BLaER1 treated with 17β-estradiol and CSF1 and Interleukin-3, amounts not matched to agents 10 nM and 100 nM (cell line): ENCODE results near the gene ATP5F1C.
A peak's percentile ranks its signal among the peaks of the same experiment; 100 is the strongest.

Source experiments
- H3K27ac ChIP-seq, 11 experiments: shearing (Covaris generic); formaldehyde crosslinking; 2 replicates each; pipeline ENCODE4 v1.8.1; 2022
- H3K27me3 ChIP-seq, 11 experiments: shearing (Covaris generic); formaldehyde crosslinking; 2 replicates each; pipeline ENCODE4 v1.8.1; 2022
- H3K36me3 ChIP-seq, 11 experiments: shearing (Covaris generic); formaldehyde crosslinking; 2 replicates each; pipeline ENCODE4 v1.8.1; 2022
- H3K4me1 ChIP-seq, 10 experiments: shearing (Covaris generic); formaldehyde crosslinking; 2 replicates each; pipeline ENCODE4 v1.8.1; 2022
- H3K4me2 ChIP-seq, 11 experiments: shearing (Covaris generic); formaldehyde crosslinking; 2 replicates each; pipeline ENCODE4 v1.8.1; 2022
- H3K4me3 ChIP-seq, 10 experiments: shearing (Covaris generic); formaldehyde crosslinking; 2 replicates each; pipeline ENCODE4 v1.8.1; 2022
- H3K9ac ChIP-seq, 11 experiments: shearing (Covaris generic); formaldehyde crosslinking; 2 replicates each; pipeline ENCODE4 v1.8.1; 2022
- H3K9me3 ChIP-seq, 11 experiments: shearing (Covaris generic); formaldehyde crosslinking; replicated peaks in 1 of 11; 2 replicates each; pipeline ENCODE4 v1.8.1; 2022
- H4K20me1 ChIP-seq, 11 experiments: shearing (Covaris generic); formaldehyde crosslinking; 2 replicates each; pipeline ENCODE4 v1.8.1; 2022
- Cebpa-rat ChIP-seq, 11 experiments: shearing (Covaris generic); IDR thresholded peaks; 2 replicates each; pipeline ENCODE4 v1.8.1; 2022

The ATP5F1C gene

GRCh38 chr10:7787150-7787856 is 674 bp upstream of the ATP5F1C start:
- Histone ChIP-seq H3K36me3 (peaks cover 33 to 61% (median 44%) of the 10 kb centered on the region in 11 experiments), H3K4me1 (peaks cover 27 to 71% (median 43%) of the 10 kb centered on the region in 10 experiments), H4K20me1 (peaks cover 50 to 95% (median 85%) of the 10 kb centered on the region in 11 experiments; a peak in 21 of 22 replicates), H3K27ac (peak overlapping the region; percentile 90 to 97 (median 94)), H3K4me2 (peak overlapping the region; percentile 84 to 99 (median 91)), H3K9ac (peak overlapping the region; percentile 94 to 99 (median 97)), H3K9me3 (no peaks in the 10 kb centered on the region), H3K27me3 (no peaks in the 10 kb centered on the region), H3K4me3 (peak overlapping the region; percentile 92 to 99 (median 96))
- TF ChIP-seq Cebpa-rat (IDR thresholded peaks at IDR 0.05) = no peak

DNA sequence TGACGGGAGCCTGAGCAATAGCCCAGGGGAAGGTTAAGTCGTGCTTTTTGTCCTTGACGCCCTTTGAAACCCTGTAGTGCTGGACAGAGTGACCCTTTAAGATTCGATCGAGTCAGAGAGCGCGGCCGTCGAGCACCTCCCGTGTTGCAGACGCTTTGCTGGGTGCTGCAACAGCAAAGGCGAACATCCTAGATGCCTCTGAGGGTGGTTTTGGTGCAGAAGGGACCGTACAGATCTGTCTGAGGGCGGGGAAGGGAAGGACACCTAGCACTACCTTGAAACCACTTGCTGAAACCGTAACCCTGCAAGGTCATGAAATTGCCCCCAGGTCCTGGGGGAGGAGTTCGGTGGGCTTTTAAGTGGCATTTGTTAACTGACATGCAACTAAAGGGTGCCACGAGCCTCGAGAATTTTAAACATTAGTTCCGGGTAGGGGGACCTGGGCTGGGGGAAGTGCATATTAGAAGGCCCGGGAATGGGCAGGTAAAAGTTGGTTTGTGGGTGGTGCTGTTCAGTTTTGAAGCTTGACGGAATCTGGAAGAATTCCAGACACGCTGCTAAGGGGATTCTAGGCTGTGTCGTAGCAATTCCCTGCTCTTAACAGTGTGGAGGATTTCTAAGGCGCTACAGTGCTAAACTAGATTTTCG is 786 bp downstream of the ATP5F1C start:
- Histone ChIP-seq H3K27me3 (no peaks in the 10 kb centered on the region), H3K36me3 (peaks cover 28 to 59% (median 51%) of the 10 kb centered on the region in 11 experiments), H3K4me1 (peaks cover 33 to 72% (median 42%) of the 10 kb centered on the region in 10 experiments), H3K9me3 (no peaks in the 10 kb centered on the region), H3K27ac (peak overlapping the region; percentile 90 to 97 (median 94)), H3K4me2 (peak overlapping the region; percentile 83 to 98 (median 95)), H3K9ac (peak overlapping the region; percentile 94 to 99 (median 97)), H4K20me1 (peaks cover 65 to 96% (median 86%) of the 10 kb centered on the region in 11 experiments), H3K4me3 (peak overlapping the region; percentile 92 to 99 (median 96))
- TF ChIP-seq Cebpa-rat (IDR thresholded peaks at IDR 0.05) = no peak

GRCh38 chr10:7789390-7789789 is 1.4 kb downstream of the ATP5F1C start:
- Histone ChIP-seq H3K27me3 (no peaks in the 10 kb centered on the region), H3K36me3 (peaks cover 28 to 59% (median 46%) of the 10 kb centered on the region in 11 experiments), H3K4me1 (peaks cover 33 to 72% (median 42%) of the 10 kb centered on the region in 10 experiments), H3K27ac (peak overlapping the region in 8 of 11 experiments; percentile 90 to 97 (median 94); a peak in 9 of 22 replicates), H4K20me1 (peaks cover 68 to 96% (median 86%) of the 10 kb centered on the region in 11 experiments), H3K4me2 (peak overlapping the region; percentile 83 to 98 (median 95)), H3K9me3 (no peaks in the 10 kb centered on the region), H3K4me3 (peak overlapping the region; percentile 92 to 99 (median 96)), H3K9ac (peak overlapping the region; percentile 94 to 99 (median 97))
- no peak for TF ChIP-seq Cebpa-rat (IDR thresholded peaks at IDR 0.05)

DNA sequence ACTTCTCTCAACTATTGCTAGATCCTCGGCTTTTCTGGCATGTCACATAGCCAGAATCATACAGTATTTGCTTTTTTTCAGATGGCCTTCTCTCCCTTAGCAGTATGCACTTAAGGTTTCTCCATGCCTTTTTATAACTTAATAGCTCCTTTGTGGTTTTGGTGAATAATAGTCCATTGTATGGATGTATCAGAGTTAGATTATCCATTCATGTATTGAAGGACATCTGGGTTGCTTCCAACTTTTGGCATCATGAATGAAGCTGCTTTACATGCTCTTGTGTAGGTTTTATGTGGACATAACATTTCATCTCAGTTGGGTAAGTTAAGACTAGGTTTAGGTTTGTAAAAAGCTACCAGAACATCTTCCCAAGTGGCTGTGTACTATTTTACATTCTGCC is 4.6 kb downstream of the ATP5F1C start:
- H3K9me3 ChIP-seq = no peaks in the 10 kb centered on the region
- no peak overlapping the region for H3K9ac ChIP-seq
- no peak for TF ChIP-seq Cebpa-rat (IDR thresholded peaks at IDR 0.05)
- peaks cover 15 to 65% (median 24%) of the 10 kb centered on the region in 10 experiments for H3K4me1 ChIP-seq
- H3K4me2 ChIP-seq = 0 out of 22 replicates have a peak overlapping the region, but pooled peaks of 2 of the 11 experiments have one; percentile 5 to 27
- H3K36me3 ChIP-seq = peaks cover 30 to 77% (median 59%) of the 10 kb centered on the region in 11 experiments
- H3K27ac ChIP-seq = no peak overlapping the region
- no peaks in the 10 kb centered on the region for H3K27me3 ChIP-seq
- H3K4me3 ChIP-seq = no peak overlapping the region
- peaks cover 86 to 96% (median 94%) of the 10 kb centered on the region in 11 experiments for H4K20me1 ChIP-seq

- H3K4me2 ChIP-seq = peak overlapping the region in 2 of 11 experiments; percentile 25; a peak in 4 of 22 replicates
- TF ChIP-seq Cebpa-rat (IDR thresholded peaks at IDR 0.05) = no peak
- H3K9me3 ChIP-seq = no peaks in the 10 kb centered on the region
- H3K9ac ChIP-seq = peak overlapping the region in 1 of 11 experiments; percentile 39; a peak in 1 of 22 replicates
- peaks cover 8 to 66% (median 20%) of the 10 kb centered on the region in 10 experiments for H3K4me1 ChIP-seq
- peaks cover 49 to 96% (median 78%) of the 10 kb centered on the region in 11 experiments for H3K36me3 ChIP-seq
- no peaks in the 10 kb centered on the region for H3K27me3 ChIP-seq
- H4K20me1 ChIP-seq = peaks cover 78 to 96% (median 83%) of the 10 kb centered on the region in 11 experiments
- no peak overlapping the region for H3K27ac ChIP-seq
- H3K4me3 ChIP-seq = no peak overlapping the region
Observed at GRCh38 chr10:7794251-7795026, 6.5 kb downstream of the ATP5F1C start.

GRCh38 chr10:7795605-7796004 is 7.6 kb downstream of the ATP5F1C start:
- H3K4me3 ChIP-seq = no peak overlapping the region
- peaks cover 67 to 84% (median 73%) of the 10 kb centered on the region in 11 experiments for H4K20me1 ChIP-seq
- no peak for TF ChIP-seq Cebpa-rat (IDR thresholded peaks at IDR 0.05)
- no peak overlapping the region for H3K9ac ChIP-seq
- H3K27me3 ChIP-seq = no peaks in the 10 kb centered on the region
- H3K4me2 ChIP-seq = no peak overlapping the region
- peaks cover 0 to 55% (median 12%) of the 10 kb centered on the region in 10 experiments; a peak in 14 of 20 replicates for H3K4me1 ChIP-seq
- H3K36me3 ChIP-seq = peaks cover 59 to 100% (median 86%) of the 10 kb centered on the region in 11 experiments
- no peaks in the 10 kb centered on the region for H3K9me3 ChIP-seq
- H3K27ac ChIP-seq = no peak overlapping the region

DNA sequence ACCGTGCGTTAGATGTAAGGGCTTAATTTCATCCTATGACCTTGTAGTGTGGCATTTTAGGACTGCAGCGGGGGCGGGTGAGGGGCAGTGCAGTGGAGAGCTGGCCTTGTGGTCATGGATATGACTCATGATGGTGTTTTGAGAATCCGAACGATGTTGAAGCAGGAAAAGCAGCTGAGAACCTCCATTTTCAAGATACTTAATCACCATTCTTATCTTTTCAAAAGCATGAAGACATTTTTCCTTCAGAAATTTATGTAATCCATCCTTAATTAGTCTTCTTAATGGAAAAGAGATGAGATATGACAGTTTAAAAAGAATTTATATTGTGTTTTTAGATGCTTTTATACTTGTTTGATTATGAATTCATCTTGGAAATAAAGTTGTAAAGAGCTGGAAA is 9.6 kb downstream of the ATP5F1C start:
- Histone ChIP-seq H3K36me3 (peaks cover 63 to 100% (median 87%) of the 10 kb centered on the region in 11 experiments), H3K4me2 (peak overlapping the region in 4 of 11 experiments; percentile 15 to 56 (median 45); a peak in 7 of 22 replicates), H3K27ac (peak overlapping the region in 4 of 11 experiments; percentile 13 to 69 (median 40); a peak in 6 of 22 replicates), H3K4me1 (peaks cover 0 to 43% (median 6%) of the 10 kb centered on the region in 10 experiments; a peak in 12 of 20 replicates), H3K9me3 (no peaks in the 10 kb centered on the region), H4K20me1 (peaks cover 47 to 75% (median 54%) of the 10 kb centered on the region in 11 experiments), H3K27me3 (no peaks in the 10 kb centered on the region), H3K9ac (peak overlapping the region in 1 of 11 experiments; percentile 40; a peak in 1 of 22 replicates), H3K4me3 (no peak overlapping the region)
- no peak for TF ChIP-seq Cebpa-rat (IDR thresholded peaks at IDR 0.05)

DNA sequence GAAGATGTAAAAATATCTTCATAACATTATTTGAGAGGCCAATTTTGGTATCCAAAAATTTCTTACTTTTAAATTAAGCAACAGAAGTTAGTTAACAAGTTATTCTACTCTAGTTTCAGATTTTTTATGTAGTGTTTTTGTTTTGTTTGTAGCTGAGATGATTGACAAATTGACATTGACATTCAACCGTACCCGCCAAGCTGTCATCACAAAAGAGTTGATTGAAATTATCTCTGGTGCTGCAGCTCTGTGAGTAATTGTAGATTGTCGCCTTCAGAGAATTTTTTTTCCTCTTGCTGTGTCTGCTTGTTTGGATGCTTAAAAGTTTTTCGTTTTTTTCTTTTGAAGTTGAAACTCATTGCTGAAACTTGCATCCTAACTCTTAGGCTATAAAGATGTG is 14.6 kb downstream of the ATP5F1C start:
- Histone ChIP-seq H3K36me3 (peaks cover 91 to 100% (median 100%) of the 10 kb centered on the region in 11 experiments), H3K27me3 (no peaks in the 10 kb centered on the region), H3K4me1 (peaks cover 0 to 8% (median under 1%) of the 10 kb centered on the region in 10 experiments; a peak in 8 of 20 replicates), H3K9ac (no peak overlapping the region), H3K27ac (no peak overlapping the region), H3K9me3 (no peaks in the 10 kb centered on the region), H3K4me2 (no peak overlapping the region), H3K4me3 (no peak overlapping the region), H4K20me1 (peaks cover 6 to 53% (median 25%) of the 10 kb centered on the region in 11 experiments; a peak in 19 of 22 replicates)
- no peak for TF ChIP-seq Cebpa-rat (IDR thresholded peaks at IDR 0.05)
